ENCODE data around the gene LINC00632.
"Not testable (repeated sequence)": the region's sequence is repeated elsewhere in the genome, so short reads cannot be mapped to it uniquely, and the experiment has no call there.

LINC00632 gene

GRCh38 chrX:140709421-140709846 is at the start of gene LINC00632:
Gene LINC00632 (plus strand): TSS chrX:140709759.
- peak; percentile 70 for DNase-seq

- peak; percentile 8 for DNase-seq
Observed at GRCh38 chrX:140661643-140662042, 47.9 kb upstream of the LINC00632 start.

- DNase-seq: peak; percentile 40
Observed at GRCh38 chrX:140664939-140665338, 44.6 kb upstream of the LINC00632 start.

GRCh38 chrX:140672840-140673731 is 36.5 kb upstream of the LINC00632 start:
- DNase-seq: peak; percentile 79

GRCh38 chrX:140687706-140688105 is 21.9 kb upstream of the LINC00632 start:
- DNase-seq: no peak

- DNase-seq: not testable (repeated sequence)
Observed at GRCh38 chrX:140691596-140691995, 18.0 kb upstream of the LINC00632 start.

- peak; percentile 5 for DNase-seq
Observed at GRCh38 chrX:140697618-140698017, 11.9 kb upstream of the LINC00632 start.

GRCh38 chrX:140701480-140701879 is 8.1 kb upstream of the LINC00632 start:
- DNase-seq: peak; percentile 39

- DNase-seq: peak; percentile 79
Observed at GRCh38 chrX:140710710-140711109, 1.2 kb downstream of the LINC00632 start.

- DNase-seq: no peak
Observed at GRCh38 chrX:140711894-140712293, 2.3 kb downstream of the LINC00632 start.

- peak; percentile 81 for DNase-seq
Observed at GRCh38 chrX:140712413-140713173, 3.0 kb downstream of the LINC00632 start.

GRCh38 chrX:140713174-140713539 is 3.6 kb downstream of the LINC00632 start:
- DNase-seq: no peak

- DNase-seq: no peak
Observed at GRCh38 chrX:140715787-140716186, 6.2 kb downstream of the LINC00632 start.

GRCh38 chrX:140723121-140723715 is 13.7 kb downstream of the LINC00632 start:
- no peak for DNase-seq

- DNase-seq: no peak
Observed at GRCh38 chrX:140724309-140724708, 14.8 kb downstream of the LINC00632 start.

- DNase-seq: no peak
Observed at GRCh38 chrX:140724736-140725135, 15.2 kb downstream of the LINC00632 start.

- no peak for DNase-seq
Observed at GRCh38 chrX:140725500-140725899, 15.9 kb downstream of the LINC00632 start.

GRCh38 chrX:140733766-140734342 is 24.3 kb downstream of the LINC00632 start:
- peak; percentile 44 for DNase-seq

- DNase-seq: no peak
Observed at GRCh38 chrX:140744085-140744484, 34.5 kb downstream of the LINC00632 start.

- no peak for DNase-seq
Observed at GRCh38 chrX:140756941-140757340, 47.4 kb downstream of the LINC00632 start.

- peak; percentile 78 for DNase-seq
Observed at GRCh38 chrX:140762061-140762460, 52.5 kb downstream of the LINC00632 start.

GRCh38 chrX:140764401-140764919 is 54.9 kb downstream of the LINC00632 start:
- no peak for DNase-seq

Data from midbrain (tissue), 1 donor.